GM23248 (cell line): ENCODE data around the gene RASGRP2. TPM values are rescaled to one million over a fixed set of nuclear protein-coding genes. Genes with fewer than 3 reads are reported as not detected.

ENCODE experiments used
- DNase-seq: peaks from one replicate; pipeline ENCODE4 v3.0.0-alpha.2; 2015
- H2AFZ ChIP-seq: fragments of 200-600 bp; sonication (generic); 2 replicates; pipeline ENCODE4 v1.6.1; 2016; ENCODE audit warnings: antibody characterized with exemption
- H3F3A ChIP-seq: fragments of 200-600 bp; sonication (generic); 2 replicates; pipeline ENCODE4 v1.6.1; 2016; ENCODE audit warnings: mild to moderate bottlenecking, antibody characterized with exemption, mixed run types; ENCODE audit not compliant: insufficient read depth
- H3K27ac ChIP-seq: fragments of 200-600 bp; sonication (generic); 2 replicates; pipeline ENCODE4 v1.5.1; 2016; ENCODE audit warnings: mild to moderate bottlenecking
- H3K27me3 ChIP-seq: fragments of 200-600 bp; sonication (generic); replicated peaks from 2 replicates; pipeline ENCODE4 v1.6.1; 2016; ENCODE audit warnings: mild to moderate bottlenecking; ENCODE audit not compliant: insufficient read depth
- H3K36me3 ChIP-seq: fragments of 200-600 bp; sonication (generic); 2 replicates; pipeline ENCODE4 v1.6.1; 2016; ENCODE audit warnings: low read depth, mild to moderate bottlenecking
- H3K4me1 ChIP-seq: fragments of 200-600 bp; sonication (generic); 2 replicates; pipeline ENCODE4 v1.6.1; 2016; ENCODE audit warnings: mild to moderate bottlenecking; ENCODE audit not compliant: insufficient read depth
- H3K4me2 ChIP-seq: fragments of 200-600 bp; sonication (generic); one replicate; pipeline ENCODE4 v1.6.1; 2016; ENCODE audit warnings: mild to moderate bottlenecking; ENCODE audit not compliant: unreplicated experiment
- H3K4me3 ChIP-seq: fragments of 200-600 bp; sonication (generic); 2 replicates; pipeline ENCODE4 v1.5.1; 2016; ENCODE audit warnings: mild to moderate bottlenecking
- H3K79me2 ChIP-seq: fragments of 200-600 bp; sonication (generic); 2 replicates; pipeline ENCODE4 v1.6.1; 2016; ENCODE audit warnings: mild to moderate bottlenecking; ENCODE audit not compliant: insufficient read depth
- H3K9ac ChIP-seq: fragments of 200-600 bp; sonication (generic); 2 replicates; pipeline ENCODE4 v1.6.1; 2016; ENCODE audit warnings: mild to moderate bottlenecking
- H3K9me2 ChIP-seq: fragments of 200-600 bp; sonication (generic); 2 replicates; pipeline ENCODE4 v1.6.1; 2016; ENCODE audit warnings: mixed run types, mild to moderate bottlenecking, moderate library complexity; ENCODE audit not compliant: insufficient read depth
- H3K9me3 ChIP-seq: fragments of 200-600 bp; sonication (generic); one replicate; pipeline ENCODE4 v1.6.1; 2017; ENCODE audit warnings: low read depth
- H4K20me1 ChIP-seq: fragments of 200-600 bp; sonication (generic); 2 replicates; pipeline ENCODE4 v1.6.0; 2016; ENCODE audit not compliant: insufficient read depth
- EZH2 ChIP-seq: fragments of 200-600 bp; sonication (generic); IDR thresholded peaks from 2 replicates; pipeline ENCODE4 v1.6.1; 2018; ENCODE audit warnings: antibody characterized with exemption, mild to moderate bottlenecking; ENCODE audit not compliant: insufficient read depth, poor library complexity, severe bottlenecking
- EZH2phosphoT487 ChIP-seq: fragments of 200-600 bp; sonication (generic); IDR thresholded peaks from 2 replicates; pipeline ENCODE4 v1.6.1; 2018; ENCODE audit warnings: antibody characterized with exemption, moderate library complexity, mild to moderate bottlenecking, low read depth; ENCODE audit not compliant: insufficient read depth
- WGBS, 2 experiments: methylation state at CpG; one replicate each; pipeline ENCODE4 v1.1.6; 2015 to 2017; ENCODE audit warnings: low lambda C conversion rate in 2 of 2, low coverage in 1 of 2; ENCODE audit errors: missing lambda C conversion rate in 2 of 2; 5-methylcytosine and 5-hydroxymethylcytosine counted together
- in situ Hi-C: fragments of 300-500 bp; cut with MboI; formaldehyde crosslinking; loops from 2 replicates; pipeline ENCODE4 v1.15.0; 2020
- polyA plus RNA-seq: library from polyadenylated mRNA; unstranded; fragments of >200 nt; fragmentation: Nextera tagmentation; extraction: Ambion mirVana; gene quantifications from 2 replicates; pipeline ENCODE4 v1.2.1, GENCODE V29; 2016
- total RNA-seq: library from RNA; depleted of rRNA; stranded (reverse); fragments of >200 nt; shearing (Covaris generic); gene quantifications from 2 replicates; pipeline ENCODE4 v1.2.3, GENCODE V29; 2014

RASGRP2 gene
- total and polyA plus RNA-seq, 2 experiments from 2014 or later: 0.68 TPM; not detected in 1

DNA sequence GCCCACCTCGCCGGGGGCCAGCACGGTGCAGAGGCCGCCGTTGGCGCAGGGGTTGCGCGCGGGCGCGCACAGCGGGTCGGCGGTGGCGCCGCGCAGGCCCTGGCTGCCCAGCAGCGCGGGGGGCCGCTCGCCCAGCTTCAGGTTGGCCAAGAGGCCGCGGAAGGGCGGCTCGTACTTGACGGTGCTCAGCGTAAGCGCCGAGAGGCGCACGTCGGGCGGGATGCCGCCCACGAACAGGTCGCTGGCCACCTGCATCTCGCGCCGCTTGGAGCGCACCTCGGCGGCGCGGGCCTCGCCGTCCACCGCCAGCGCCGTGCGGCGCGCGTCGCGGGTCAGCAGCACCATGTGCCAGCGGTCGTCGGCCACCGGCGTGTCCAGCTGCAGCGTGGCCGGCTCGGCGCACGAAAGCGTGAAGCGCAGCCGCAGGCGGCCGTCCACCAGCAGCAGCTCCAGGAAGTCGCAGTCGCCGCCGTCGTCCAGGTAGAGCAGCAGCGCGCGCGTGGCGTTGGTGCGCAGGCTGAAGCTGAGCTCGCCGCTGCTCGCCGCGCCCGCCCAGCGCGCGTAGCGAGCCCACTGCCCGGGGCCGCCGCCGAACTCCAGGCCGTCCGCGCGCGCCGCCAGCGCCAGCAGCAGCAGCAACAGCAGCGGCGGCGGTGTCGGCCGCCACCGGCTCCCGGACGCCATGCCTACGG is 30.8 kb downstream of the RASGRP2 start:
- no peak overlapping the region for H2AFZ ChIP-seq
- peaks cover 79% of the 10 kb centered on the region for H3K27me3 ChIP-seq
- no peak overlapping the region for H3K27ac ChIP-seq
- H3K9me2 ChIP-seq: no peaks in the 10 kb centered on the region
- H3K4me1 ChIP-seq: no peaks in the 10 kb centered on the region
- TF ChIP-seq EZH2phosphoT487 (no peak), EZH2 (no peak)
- no peaks in the 10 kb centered on the region for H3K79me2 ChIP-seq
- H3F3A ChIP-seq: no peaks in the 10 kb centered on the region
- DNase-seq: peak; percentile 56
- in situ Hi-C loops: no loop called here
- 2 to 4% methylated on average over 67 to 85 of the region's 111 CpGs for WGBS, 2 experiments
- no peak overlapping the region for H3K9ac ChIP-seq
- no peak overlapping the region for H3K4me2 ChIP-seq
- H4K20me1 ChIP-seq: no peaks in the 10 kb centered on the region
- no peak overlapping the region for H3K4me3 ChIP-seq
- H3K9me3 ChIP-seq: no peaks in the 10 kb centered on the region
- no peaks in the 10 kb centered on the region for H3K36me3 ChIP-seq

DNA sequence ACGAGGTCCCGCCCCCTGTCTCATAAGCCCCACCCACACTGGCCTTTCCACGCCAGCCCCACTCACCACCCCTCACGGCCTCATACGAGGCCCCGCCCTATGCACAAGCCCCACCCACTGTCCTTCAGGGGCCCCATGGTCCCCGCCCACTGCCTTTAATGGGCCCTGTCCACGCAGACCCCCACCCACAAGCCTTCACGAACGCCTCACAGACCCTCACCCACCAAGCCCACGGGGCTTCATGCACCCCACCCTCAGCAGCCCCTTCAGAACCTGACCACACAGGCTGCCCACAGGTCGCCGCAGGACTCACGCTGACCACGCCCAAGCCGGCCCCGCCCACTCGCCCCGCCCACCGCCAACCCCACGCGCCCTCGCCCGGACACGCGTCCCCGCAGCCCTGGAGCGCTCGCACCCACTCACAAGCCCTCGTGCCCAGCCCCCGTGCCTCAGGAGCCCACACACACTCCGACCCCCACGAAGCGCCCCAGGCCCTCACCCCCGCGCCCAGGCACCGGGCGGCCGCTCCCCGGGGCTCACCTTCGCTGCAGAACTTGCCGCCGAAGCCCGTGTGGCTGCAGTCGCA is 31.4 kb downstream of the RASGRP2 start:
- 7% methylated on average over 29 to 45 of the region's 45 CpGs for WGBS, 2 experiments
- Histone ChIP-seq H3K4me3 (no peak overlapping the region), H3K9me2 (no peaks in the 10 kb centered on the region), H3K27me3 (peaks cover 72% of the 10 kb centered on the region), H3K9ac (no peak overlapping the region), H3K4me1 (no peaks in the 10 kb centered on the region), H4K20me1 (no peaks in the 10 kb centered on the region), H3K9me3 (no peaks in the 10 kb centered on the region), H3K27ac (no peak overlapping the region), H3F3A (no peaks in the 10 kb centered on the region), H3K36me3 (no peaks in the 10 kb centered on the region), H3K4me2 (no peak overlapping the region), H3K79me2 (no peaks in the 10 kb centered on the region), H2AFZ (no peak overlapping the region)
- DNase-seq: no peak
- TF ChIP-seq EZH2 (no peak), EZH2phosphoT487 (no peak)
- in situ Hi-C loops: no loop called here

DNA sequence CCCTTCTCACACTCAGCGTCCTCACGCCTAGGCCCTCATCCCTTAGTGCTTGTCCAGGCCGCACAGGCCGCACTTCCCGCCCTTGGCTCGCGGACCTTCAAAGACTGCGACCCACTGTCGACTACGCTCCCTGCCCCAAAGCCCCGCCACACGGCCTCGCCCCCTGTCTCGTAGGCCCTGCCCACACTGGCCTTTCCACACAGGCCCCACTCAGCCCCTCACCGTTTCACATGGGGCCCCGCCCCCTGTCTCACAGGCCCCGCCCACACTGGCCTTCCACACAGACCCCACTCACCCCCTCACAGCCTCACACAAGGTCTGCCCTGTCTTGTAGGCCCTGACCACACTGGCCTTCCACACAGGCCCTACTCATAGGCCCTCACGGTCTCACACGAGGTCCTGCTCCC is 32.0 kb downstream of the RASGRP2 start:
- in situ Hi-C loops: no loop called here
- Histone ChIP-seq H3K27me3 (peaks cover 71% of the 10 kb centered on the region), H2AFZ (no peak overlapping the region)

DNA sequence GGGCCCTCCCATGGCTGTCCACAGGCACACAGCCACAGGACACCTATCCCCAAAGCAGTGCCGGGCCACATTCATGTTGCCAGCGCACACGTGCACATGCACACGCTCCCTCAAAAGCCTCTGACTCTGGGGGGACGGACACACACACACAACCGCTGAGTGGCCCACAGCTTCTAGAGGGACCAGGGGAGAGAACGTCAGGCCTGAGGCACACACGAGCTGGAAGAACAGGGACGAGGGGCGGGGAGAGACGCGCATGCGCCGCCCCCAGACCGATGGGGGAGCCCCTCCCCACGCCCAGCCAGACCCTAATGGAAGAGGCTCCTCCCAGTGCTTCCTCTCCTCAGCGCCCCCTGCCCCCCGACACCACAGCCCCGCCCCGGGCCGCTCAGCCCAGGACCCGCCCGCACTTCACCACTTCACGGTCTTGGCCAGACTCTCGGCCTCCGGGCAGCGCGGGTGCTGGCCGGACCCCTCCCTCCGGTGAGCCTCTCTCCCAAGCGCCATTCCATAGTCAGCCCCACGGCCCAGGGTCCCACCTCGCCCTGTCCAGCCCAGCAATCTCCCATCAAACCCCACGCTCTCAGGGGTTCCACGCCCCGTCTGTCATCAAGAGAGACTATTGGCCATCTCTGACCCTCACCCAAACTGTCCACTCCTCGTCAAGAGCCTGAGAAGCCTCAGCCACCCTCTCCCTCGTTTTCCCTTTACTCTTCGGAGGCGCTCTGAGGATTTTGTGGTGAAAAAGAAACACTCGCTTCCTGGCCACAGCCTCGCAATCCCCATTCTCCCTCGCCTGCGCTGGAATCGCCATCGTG is 32.6 kb downstream of the RASGRP2 start:
- DNase-seq: no peak
- 13 to 16% methylated on average over 36 to 40 of the region's 46 CpGs for WGBS, 2 experiments
- no peak overlapping the region for H3K4me3 ChIP-seq
- TF ChIP-seq EZH2phosphoT487 (no peak), EZH2 (no peak)
- H3K27ac ChIP-seq: no peak overlapping the region
- no peaks in the 10 kb centered on the region for H3K9me2 ChIP-seq
- H2AFZ ChIP-seq: no peak overlapping the region
- no peaks in the 10 kb centered on the region for H3K36me3 ChIP-seq
- no peaks in the 10 kb centered on the region for H3F3A ChIP-seq
- H3K9me3 ChIP-seq: no peaks in the 10 kb centered on the region
- H3K79me2 ChIP-seq: no peaks in the 10 kb centered on the region
- H4K20me1 ChIP-seq: no peaks in the 10 kb centered on the region
- no peak overlapping the region for H3K9ac ChIP-seq
- H3K4me2 ChIP-seq: no peak overlapping the region
- in situ Hi-C loops: no loop called here
- no peaks in the 10 kb centered on the region for H3K4me1 ChIP-seq
- H3K27me3 ChIP-seq: peaks cover 72% of the 10 kb centered on the region

More for the DNA sequence above, 32.0 kb downstream of the RASGRP2 start:
- Histone ChIP-seq H3K9me3 (no peaks in the 10 kb centered on the region), H3F3A (no peaks in the 10 kb centered on the region), H4K20me1 (no peaks in the 10 kb centered on the region), H3K9ac (no peak overlapping the region), H3K4me2 (no peak overlapping the region), H3K4me1 (no peaks in the 10 kb centered on the region), H3K9me2 (no peaks in the 10 kb centered on the region), H3K4me3 (no peak overlapping the region), H3K27ac (no peak overlapping the region), H3K36me3 (no peaks in the 10 kb centered on the region), H3K79me2 (no peaks in the 10 kb centered on the region)
- WGBS, 2 experiments: 14 to 20% methylated on average over 15 to 19 of the region's 19 CpGs
- TF ChIP-seq EZH2phosphoT487 (no peak), EZH2 (no peak)
- no peak for DNase-seq
